ENCODE data around the gene INPP5K. TPM values are rescaled to one million over a fixed set of nuclear protein-coding genes. Genes with fewer than 3 reads are reported as not detected.

INPP5K gene
- total RNA-seq, 1 donor from 2014 or later, result 73.7 TPM

GRCh38 chr17:1490643-1491442, 25.6 kb downstream of the INPP5K start:
- peaks cover 30 to 71% of the 10 kb centered on the region in 2 donors for H3K4me1 ChIP-seq
- H3K4me3 ChIP-seq, result peak overlapping the region; percentile 79 to 82
- no peaks in the 10 kb centered on the region for H3K9me3 ChIP-seq
- peaks cover 0 to under 1% of the 10 kb centered on the region in 2 donors for H3K36me3 ChIP-seq
- no peaks in the 10 kb centered on the region for H3K27me3 ChIP-seq
- peak overlapping the region; percentile 90 to 99 for H3K27ac ChIP-seq
- peak in 1 of 2 donors; percentile 81 for DNase-seq (ENCODE audit: low spot score in 2 of 2)
- intact Hi-C loops (cut with DNase I), result loop anchor here (1.0 kb wide), 1 partner anchor 35 kb away; the partner anchor contains the start of gene CRK
- no peak for TF ChIP-seq CTCF (IDR thresholded peaks at IDR 0.05)

- DNase-seq (ENCODE audit: low spot score in 2 of 2), result no peak
- Histone ChIP-seq H3K36me3 (peaks cover 3 to 5% of the 10 kb centered on the region in 2 donors), H3K27me3 (no peaks in the 10 kb centered on the region), H3K27ac (peak overlapping the region; percentile 90 to 99), H3K4me1 (peaks cover 16 to 61% of the 10 kb centered on the region in 2 donors), H3K4me3 (peak overlapping the region; percentile 93 to 95), H3K9me3 (no peaks in the 10 kb centered on the region)
- TF ChIP-seq CTCF (IDR thresholded peaks at IDR 0.05), result no peak
- intact Hi-C loops (cut with DNase I), result loop anchor here (1.0 to 10.0 kb wide), 2 partner anchors 27 to 226 kb away; partner anchors contain the start of genes INPP5K and TLCD2
Observed at GRCh38 chr17:1488826-1489270, 27.6 kb downstream of the INPP5K start.

GRCh38 chr17:1487939-1488825, 28.2 kb downstream of the INPP5K start:
- Histone ChIP-seq H3K27me3 (no peaks in the 10 kb centered on the region), H3K4me3 (peak overlapping the region; percentile 93 to 95), H3K9me3 (no peaks in the 10 kb centered on the region), H3K4me1 (peaks cover 16 to 54% of the 10 kb centered on the region in 2 donors), H3K27ac (peak overlapping the region; percentile 90 to 99), H3K36me3 (peaks cover 8 to 11% of the 10 kb centered on the region in 2 donors)
- peak in 1 of 3 experiments; percentile 5 for TF ChIP-seq CTCF (IDR thresholded peaks at IDR 0.05)
- intact Hi-C loops (cut with DNase I), result loop anchor here (1.0 to 10.0 kb wide), 3 partner anchors 28 to 227 kb away; partner anchors contain the start of genes CRK, INPP5K and TLCD2
- peak; percentile 33 to 95 for DNase-seq (ENCODE audit: low spot score in 2 of 2)

GRCh38 chr17:1486802-1487695, 29.4 kb downstream of the INPP5K start:
- DNase-seq (ENCODE audit: low spot score in 2 of 2), result peak; percentile 56 to 95
- H3K36me3 ChIP-seq, result peaks cover 16% of the 10 kb centered on the region in 2 donors
- TF ChIP-seq CTCF (IDR thresholded peaks at IDR 0.05), result no peak
- H3K4me1 ChIP-seq, result peaks cover 13 to 46% of the 10 kb centered on the region in 2 donors
- peak overlapping the region; percentile 90 to 99 for H3K27ac ChIP-seq
- H3K9me3 ChIP-seq, result no peaks in the 10 kb centered on the region
- peak overlapping the region; percentile 93 to 95 for H3K4me3 ChIP-seq
- intact Hi-C loops (cut with DNase I), result loop anchor here (2.0 to 10.0 kb wide), 2 partner anchors 30 to 228 kb away; partner anchors contain the start of genes CRK and TLCD2
- H3K27me3 ChIP-seq, result no peaks in the 10 kb centered on the region

Measured in ascending aorta (tissue), 2 donors.